Left forelimb (tissue), 1 donor: Measurements from ENCODE around the gene KLHDC7A.

ENCODE experiments used
- DNase-seq: peaks from one replicate; pipeline ENCODE4 v3.0.0-alpha.2; 2018; ENCODE audit warnings: low spot score

KLHDC7A gene

GRCh38 chr1:18473195-18473815 is 7.4 kb upstream of the KLHDC7A start:
- no peak for DNase-seq

DNA sequence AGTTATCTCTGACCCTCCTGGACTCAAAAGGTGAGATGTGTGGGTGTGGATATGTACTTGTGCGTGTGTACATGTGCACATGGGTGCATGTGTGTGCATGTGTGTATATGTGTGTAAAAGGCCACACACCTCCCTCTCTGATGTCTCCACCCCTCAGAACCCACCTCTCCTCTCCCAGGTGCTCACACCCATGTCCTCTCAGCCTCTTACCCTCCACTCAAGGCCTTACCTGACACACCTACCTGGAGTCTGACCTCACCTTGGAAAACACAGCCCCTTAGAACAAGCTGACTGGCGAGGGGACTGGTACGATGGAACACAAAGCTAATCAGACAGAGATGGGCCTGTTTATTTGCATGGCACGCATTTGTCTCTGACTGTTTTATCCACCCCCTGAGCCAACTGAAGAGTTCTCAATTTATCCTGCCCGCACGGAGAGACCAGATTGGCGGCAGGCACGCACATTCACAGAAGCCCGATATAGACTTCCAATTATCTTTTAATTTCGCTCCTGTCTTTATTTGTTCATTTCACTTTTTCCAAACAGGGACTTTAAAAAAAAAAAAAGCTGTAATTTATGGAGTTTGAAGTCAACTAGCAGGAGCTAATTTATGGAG is 6.1 kb upstream of the KLHDC7A start:
- no peak for DNase-seq

DNA sequence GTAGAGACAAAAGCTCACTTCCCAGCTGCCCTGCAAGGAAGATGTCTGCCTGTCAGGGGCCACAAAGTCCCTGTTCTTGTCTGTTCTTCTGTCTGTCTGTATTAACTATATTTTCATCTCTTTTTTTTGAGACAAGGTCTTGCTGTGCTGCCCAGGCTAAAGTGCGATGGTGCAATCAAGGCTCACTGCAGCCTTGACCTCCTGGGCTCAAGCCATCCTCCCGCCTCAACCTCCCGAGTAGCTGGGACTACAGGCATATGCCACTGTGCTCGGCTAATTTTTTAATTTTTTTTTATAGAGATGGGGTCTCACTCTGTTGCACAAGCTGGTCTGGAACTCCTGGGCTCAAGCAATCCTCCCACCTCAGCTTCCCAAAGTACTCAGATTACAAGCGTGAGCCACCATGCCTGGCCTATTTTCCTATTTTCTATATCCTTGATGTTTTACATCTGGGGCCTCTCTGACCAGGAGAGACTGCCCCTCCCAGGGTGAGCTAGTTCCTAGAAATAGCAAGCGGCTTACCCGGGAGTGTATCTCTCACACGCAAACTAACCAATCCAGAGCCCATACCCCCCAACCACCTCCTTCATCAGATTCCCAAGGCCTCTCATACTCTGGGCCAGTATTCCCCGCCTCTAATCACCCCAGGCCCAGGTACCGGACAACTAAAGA is 5.4 kb upstream of the KLHDC7A start:
- no peak for DNase-seq

DNA sequence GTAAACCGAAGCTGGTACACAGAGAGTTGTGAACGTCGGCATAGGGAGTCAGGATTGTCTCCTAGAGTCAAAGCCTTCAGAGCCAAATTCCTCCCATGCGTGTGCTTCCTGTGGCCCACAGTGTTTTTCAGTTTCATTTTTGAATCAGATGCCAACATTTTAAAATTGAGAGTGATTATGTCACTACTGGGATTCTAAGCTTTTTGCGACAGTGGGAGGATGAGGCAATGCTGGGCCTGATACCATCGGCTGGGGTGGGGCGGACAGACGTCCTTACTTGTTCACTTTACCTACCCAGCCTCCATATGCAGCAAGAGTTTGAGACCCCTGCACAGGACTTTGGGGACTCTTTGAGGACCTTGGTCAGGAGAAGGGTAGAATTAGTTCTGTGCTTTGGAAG is 1.3 kb upstream of the KLHDC7A start:
- no peak for DNase-seq

- no peak for DNase-seq
Measured at GRCh38 chr1:18481190-18481920, 625 bp downstream of the KLHDC7A start.

GRCh38 chr1:18481921-18482701 is 1.4 kb downstream of the KLHDC7A start:
- DNase-seq, result peak; percentile 55

DNA sequence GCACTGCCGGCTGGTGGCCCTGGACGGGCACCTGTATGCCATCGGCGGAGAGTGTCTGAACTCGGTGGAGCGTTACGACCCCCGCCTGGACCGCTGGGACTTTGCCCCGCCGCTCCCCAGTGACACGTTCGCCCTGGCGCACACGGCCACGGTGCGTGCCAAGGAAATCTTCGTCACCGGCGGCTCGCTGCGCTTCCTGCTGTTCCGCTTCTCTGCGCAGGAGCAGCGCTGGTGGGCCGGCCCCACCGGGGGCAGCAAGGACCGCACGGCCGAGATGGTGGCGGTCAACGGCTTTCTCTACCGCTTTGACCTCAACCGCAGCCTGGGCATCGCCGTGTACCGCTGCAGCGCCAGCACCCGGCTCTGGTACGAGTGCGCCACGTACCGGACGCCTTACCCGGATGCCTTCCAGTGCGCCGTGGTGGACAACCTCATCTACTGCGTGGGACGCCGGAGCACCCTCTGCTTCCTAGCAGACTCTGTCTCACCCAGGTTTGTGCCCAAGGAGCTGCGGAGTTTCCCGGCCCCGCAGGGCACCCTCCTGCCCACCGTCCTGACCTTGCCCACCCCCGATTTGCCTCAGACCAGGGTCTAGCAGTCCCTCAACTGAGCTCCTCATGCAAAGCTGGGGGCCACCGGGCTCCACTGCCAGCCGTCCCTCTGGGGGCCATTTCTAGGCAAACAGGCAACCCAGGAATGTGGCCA is 2.1 kb downstream of the KLHDC7A start:
- peak; percentile 42 for DNase-seq

DNA sequence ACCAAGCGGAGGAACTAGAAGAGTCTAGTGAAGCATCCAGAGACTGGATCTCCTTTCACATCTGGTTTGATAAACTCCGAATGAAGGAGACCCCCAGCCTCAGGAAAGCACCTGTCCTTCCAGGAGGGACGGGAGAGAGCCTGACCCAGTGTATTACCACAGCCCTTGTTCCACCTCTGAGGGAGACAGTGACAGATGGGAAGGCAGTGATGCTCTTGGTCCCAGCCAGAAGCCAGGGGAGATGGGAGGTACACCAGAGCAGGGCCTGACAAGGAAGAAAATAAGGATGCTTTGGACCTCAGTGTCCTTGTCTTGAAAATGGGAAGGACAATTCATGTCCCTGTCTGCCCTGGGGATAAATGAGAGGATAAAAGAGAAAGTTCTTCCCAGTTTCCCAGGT is 3.5 kb downstream of the KLHDC7A start:
- DNase-seq, result no peak

- peak; percentile 55 for DNase-seq
Measured at GRCh38 chr1:18484721-18485120, 4.0 kb downstream of the KLHDC7A start.

- no peak for DNase-seq
Measured at GRCh38 chr1:18485227-18485626, 4.5 kb downstream of the KLHDC7A start.

- DNase-seq, result no peak
Measured at GRCh38 chr1:18486195-18486594, 5.5 kb downstream of the KLHDC7A start.

GRCh38 chr1:18489417-18490143 is 8.8 kb downstream of the KLHDC7A start:
- peak; percentile 20 for DNase-seq

GRCh38 chr1:18491168-18491567 is 10.4 kb downstream of the KLHDC7A start:
- DNase-seq, result peak; percentile 26

DNA sequence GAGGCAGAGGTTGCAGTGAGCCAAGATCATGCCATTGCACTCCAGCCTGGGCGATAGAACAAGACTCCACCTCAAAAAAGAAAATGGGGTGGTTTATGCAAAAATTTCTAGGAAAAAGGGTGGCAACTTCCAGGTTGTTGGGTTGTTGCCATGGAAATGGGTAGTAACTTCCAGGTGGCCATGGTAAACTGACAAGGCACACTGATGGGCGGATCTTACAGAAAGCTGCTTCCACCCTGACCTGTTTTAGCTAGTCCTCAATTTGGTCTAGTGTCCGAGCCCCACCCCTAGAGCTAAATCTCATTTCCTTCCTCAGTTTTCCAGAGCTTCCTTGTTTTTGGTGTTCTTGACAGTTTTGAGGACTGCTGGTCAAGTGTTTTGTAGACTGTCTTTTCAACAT is 13.6 kb downstream of the KLHDC7A start:
- DNase-seq, result no peak

DNA sequence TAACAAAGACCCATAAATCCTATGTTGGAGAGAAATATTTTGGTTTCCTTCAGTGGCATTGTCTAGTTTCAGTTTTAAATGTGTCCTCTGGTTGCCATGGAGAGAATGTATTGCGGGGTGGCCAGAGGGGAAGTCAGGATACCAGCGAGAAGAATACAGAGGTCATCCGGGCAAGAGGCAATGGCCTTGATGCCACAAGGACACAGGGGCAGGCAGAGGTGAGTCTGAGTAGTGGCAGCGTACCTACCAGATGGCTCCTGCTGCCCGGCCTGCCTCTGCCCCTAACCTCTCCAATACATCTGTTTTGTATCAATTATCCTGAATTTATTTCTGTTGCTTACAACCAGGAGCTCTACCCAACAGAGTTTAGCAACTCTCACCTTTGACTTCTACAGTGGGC is 14.9 kb downstream of the KLHDC7A start:
- no peak for DNase-seq

DNA sequence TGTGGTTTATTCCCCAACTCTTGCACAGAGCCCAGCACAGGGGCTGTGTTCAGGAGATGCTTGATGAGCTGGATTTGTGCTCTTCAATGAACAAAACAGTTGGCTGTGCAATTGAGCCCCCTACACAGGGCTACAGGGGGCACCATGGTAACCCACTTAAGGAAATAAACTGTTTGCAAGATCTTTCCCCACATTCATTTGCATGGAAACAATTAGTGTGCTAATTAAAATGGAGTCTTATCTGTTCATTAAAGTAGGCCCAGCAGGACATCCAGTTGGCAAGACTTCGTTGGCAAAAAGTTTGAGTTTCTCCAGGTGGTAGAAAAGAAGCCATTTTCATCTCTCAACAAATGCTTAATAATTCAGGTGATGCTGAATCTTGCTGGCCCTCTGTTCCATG is 15.3 kb downstream of the KLHDC7A start:
- DNase-seq, result no peak

DNA sequence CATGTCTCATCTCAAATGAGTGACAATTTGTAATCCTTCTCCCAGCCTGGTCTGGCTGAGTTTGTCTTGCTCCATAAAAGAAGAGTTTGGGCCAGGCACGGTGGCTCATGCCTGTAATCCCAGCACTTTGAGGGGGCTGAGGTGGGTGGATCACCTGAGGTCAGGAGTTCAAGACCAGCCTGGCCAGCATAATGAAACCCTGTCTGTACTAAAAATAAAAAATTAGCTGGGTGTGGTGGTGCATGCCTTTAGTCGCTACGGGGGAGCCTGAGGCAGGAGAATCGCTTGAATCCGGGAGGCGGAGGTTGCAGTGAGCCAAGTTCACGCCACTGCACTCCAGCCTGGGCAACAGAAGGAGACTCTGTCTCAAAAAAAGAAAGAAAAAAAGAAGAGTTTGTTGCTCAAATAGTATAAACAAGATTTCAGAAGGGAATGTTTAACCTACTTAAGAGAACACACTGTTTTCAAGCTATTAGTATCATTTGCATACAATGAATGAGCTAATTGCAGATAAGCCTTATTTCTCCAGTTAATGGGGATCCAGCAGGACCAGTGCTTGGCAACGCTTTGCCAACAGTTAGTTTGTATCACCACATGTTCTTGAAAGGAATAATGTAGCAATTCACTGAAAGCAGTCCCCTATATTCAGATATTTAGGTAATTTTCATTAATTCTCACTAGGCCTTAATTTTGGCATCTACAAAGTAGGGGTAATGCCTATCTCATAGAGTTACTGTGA is 15.9 kb downstream of the KLHDC7A start:
- DNase-seq, result no peak

DNA sequence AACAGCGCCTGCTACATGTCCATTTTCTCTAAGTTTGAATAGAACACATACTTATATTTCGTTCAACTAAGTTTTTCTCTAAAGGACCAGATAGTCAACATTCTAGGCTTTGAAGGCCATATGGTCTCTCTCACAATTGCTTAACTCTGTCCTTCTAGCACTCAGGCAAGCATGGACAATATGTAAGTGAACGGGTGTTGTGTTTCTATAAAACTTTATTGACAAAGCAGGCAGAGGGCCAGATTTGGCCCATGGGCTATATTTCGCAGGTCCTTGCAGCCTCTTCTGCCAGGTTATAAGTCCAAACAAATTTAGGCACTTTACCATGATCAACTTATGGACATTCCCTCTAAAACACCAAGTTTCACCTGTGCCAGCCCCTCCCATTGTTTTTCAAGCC is 21.1 kb downstream of the KLHDC7A start:
- no peak for DNase-seq

GRCh38 chr1:18504609-18505008 is 23.9 kb downstream of the KLHDC7A start:
- DNase-seq, result no peak

DNA sequence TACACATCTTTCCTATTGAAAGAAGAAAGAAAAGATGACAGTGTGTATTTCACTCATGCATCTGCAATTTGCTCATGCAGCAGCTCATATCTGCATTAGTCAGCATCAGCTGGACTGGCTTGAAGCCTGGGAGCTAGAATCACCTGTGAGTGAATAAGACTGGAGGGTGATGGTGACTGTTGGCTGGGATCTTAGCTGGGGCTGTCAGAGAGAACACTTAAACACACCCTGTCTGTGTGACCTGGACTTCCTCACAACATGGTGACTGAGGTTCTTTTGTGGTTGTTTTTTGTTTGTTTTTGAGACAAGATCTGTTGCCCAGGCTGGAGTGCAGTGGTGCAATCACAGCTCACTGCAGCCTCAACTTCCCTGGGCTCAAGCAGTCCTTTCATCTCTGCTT is 24.9 kb downstream of the KLHDC7A start:
- DNase-seq, result no peak
